ENCODE data around the gene ABHD2.
"Not testable (repeated sequence)": the region's sequence is repeated elsewhere in the genome, so short reads cannot be mapped to it uniquely, and the experiment has no call there.

ABHD2 gene, protein sequence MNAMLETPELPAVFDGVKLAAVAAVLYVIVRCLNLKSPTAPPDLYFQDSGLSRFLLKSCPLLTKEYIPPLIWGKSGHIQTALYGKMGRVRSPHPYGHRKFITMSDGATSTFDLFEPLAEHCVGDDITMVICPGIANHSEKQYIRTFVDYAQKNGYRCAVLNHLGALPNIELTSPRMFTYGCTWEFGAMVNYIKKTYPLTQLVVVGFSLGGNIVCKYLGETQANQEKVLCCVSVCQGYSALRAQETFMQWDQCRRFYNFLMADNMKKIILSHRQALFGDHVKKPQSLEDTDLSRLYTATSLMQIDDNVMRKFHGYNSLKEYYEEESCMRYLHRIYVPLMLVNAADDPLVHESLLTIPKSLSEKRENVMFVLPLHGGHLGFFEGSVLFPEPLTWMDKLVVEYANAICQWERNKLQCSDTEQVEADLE

DNA sequence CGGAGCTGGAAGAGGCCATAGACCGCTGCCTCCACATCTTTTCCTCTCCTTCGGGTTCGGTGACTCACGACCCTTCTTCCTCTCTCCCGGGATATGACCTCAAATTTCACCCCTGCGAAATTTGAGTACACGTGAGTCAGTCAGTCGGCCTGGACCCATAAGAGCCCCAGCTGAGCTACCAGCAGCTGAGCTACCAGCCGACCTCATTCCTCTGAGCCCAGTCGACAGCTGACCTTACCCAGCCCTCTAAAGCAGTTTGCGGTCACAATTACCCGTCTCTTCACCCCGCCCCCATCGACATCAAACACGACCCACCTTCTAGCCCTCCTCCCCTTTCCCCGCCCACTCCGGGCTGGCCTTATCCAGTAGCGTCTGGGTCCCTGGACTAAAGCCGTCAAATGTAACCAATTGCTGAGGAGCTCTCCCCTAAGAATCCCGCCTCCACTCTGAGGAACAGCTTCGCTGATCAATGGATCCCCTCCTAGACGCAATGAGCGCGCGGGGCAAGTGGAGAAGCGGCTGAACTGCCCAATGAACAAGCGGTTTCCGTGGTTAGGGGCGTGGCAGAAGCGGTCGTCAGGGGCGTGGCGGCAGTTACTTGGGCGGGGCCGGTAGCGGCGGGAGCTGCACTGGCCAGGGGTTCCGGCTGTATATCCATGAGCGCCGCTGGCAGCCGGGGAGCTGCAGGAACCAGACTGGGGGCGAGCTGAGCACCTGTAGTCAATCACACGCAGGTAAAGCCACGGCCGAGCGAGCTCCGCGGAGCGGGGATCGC lies at the start of gene ABHD2:
ABHD2 (plus strand) TSS at position 627 of the 775 bp plus-strand sequence. CDS start 27,872 bp downstream, outside the sequence.
- DNase-seq, result peak; percentile 100

DNA sequence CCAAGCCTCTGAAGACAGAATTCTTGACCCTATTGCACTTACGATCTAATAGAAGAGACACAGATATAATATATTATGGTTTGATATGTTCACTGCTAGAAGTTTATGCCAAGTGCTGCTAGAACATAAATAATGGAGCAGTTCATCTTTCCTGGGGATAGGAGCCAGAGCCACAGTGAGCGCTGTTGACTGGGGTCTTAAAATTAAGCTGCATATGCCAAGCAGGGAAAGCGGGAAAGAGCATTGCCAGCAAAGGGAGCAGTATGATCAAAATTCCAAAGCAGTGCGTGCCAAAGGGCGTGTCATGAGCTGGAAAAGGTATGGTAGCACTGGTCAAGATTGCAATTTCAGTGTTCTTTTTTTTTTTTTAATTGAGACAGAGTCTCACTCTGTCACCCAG lies 49.1 kb upstream of the ABHD2 start:
- no peak for DNase-seq

DNA sequence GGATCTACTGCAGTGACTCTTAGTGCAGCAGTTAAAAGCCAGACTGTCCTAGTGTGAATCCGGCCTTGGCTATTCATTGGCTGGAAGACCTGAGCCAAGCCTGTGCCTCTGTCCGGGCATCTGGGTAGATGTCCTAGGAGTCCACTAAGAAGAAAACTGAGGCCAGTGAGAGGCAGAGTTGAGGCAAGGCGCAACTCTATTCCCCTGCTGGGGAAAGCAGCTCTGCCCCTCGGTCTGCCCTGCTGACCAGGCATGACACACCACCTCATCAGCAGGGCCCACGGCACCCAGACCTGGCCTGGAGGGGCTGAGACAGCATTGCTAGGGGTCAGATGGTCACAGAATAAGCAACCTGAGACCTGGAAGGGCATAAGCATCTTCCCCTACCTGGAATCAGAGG lies 46.7 kb upstream of the ABHD2 start:
- peak; percentile 28 for DNase-seq

DNA sequence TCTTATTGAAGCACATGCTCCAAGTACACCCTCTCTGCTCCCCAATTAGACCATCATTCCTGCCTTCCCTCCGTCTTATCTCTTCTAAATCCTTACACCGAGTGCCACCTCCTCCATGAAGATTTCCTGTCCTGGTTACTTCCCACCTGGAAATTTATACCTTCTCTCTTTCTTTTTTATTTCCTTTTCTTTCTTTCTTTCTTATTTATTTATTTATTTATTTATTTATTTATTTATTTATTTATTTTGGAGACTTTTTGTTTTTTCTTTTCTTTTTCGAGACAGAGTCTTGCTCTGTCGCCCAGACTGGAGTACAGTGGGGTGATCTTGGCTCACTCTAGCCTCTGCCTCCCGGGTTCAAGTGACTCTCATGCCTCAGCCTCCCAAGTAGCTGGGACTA lies 45.9 kb upstream of the ABHD2 start:
- DNase-seq, result no peak

DNA sequence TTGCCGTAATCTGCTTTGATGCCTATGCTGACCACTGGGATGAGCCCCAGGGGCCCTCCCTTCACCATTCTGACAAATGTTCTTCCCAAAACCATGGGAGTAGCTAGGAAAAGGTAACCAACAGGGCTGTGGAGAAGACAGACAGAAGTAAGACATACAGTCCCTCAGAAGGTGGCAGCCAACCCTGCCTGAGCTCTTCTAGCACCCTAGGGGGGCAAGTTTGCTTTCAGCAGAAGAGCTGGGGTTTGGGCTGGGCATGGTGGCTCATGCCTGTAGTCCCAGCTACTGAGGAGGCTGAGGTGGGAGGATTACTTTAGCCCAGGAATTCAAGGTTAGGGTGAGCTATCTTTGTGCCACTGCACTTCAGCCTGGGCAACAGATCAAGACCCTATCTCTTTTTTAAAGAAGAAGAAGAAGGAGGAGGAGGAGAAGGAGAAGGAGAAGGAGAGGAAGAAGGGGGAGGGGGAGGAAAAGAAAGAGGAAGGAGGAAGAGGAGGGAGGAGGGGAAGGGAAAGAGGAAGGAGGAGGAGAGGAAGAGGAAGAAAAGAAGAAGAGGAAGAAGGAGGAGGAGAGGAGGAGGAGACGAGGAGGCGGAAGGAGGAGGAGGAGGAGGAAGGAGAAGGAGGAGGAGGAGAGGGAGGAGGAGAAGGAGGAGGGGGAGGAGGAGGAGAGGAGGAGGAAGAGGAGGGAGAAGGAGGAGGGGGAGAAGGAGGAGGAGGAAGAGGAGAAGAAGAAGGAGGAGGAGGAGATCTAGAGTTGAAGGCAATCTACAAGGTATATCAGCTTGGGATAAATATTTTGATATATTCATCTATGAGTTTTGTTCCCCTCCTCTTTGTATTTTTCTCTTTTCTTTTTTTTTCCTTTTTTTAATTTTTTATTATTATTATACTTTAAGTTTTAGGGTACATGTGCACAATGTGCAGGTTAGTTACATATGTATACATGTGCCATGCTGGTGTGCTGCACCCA lies 44.9 kb upstream of the ABHD2 start:
- no peak for DNase-seq

DNA sequence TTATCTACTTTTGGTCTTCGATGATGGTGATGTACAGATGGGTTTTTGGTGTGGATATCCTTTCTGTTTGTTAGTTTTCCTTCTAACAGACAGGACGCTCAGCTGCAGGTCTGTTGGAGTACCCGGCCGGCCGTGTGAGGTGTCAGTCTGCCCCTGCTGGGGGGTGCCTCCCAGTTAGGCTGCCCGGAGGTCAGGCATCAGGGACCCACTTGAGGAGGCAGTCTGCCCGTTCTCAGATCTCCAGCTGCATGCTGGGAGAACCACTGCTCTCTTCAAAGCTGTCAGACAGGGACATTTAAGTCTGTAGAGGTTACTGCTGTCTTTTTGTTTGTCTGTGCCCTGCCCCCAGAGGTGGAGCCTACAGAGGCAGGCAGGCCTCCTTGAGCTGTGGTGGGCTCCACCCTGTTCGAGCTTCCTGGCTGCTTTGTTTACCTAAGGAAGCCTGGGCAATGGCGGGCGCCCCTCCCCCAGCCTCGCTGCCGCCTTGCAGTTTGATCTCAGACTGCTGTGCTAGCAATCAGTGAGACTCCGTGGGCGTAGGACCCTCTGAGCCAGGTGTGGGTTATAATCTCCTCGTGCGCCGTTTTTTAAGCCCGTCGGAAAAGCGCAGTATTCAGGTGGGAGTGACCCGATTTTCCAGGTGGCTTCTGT lies 39.1 kb upstream of the ABHD2 start:
- DNase-seq, result not testable (repeated sequence)

DNA sequence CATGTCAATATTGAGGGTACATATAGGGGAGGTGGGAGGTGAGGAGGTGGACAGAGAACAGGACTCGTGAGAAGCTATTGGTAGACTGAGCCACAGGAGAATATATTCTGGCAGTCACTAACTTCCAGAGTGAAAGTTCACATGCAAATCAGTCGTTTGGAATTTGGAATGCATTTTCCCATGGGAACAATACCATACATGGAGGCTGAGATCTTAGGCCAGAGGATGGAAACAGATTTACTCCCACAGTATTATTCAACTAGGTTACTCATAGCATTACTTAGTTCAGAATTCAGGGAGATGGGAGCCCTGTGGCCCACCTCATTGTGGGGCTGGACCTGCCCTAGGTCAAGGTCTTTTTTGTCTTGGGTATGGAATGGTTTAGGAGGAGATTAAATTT lies 36.4 kb upstream of the ABHD2 start:
- DNase-seq, result no peak

DNA sequence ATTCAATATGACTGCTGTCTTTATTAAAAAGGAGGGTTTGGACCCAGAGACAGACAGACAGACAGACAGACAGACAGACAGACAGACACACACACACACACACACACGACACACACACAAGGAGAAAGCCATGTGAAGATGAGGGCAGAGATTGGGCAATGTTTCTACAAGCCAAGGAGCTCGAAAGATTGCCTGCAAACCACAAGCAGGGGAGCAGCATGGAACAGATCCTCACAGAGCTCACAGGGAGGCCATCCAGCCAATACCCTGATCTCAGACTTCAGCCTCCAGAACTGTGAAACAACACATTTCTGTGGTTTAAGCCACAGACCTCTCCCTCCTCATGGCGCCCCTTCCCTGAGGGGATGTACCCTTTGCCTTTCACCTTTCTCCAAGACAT lies 35.8 kb upstream of the ABHD2 start:
- peak; percentile 69 for DNase-seq

DNA sequence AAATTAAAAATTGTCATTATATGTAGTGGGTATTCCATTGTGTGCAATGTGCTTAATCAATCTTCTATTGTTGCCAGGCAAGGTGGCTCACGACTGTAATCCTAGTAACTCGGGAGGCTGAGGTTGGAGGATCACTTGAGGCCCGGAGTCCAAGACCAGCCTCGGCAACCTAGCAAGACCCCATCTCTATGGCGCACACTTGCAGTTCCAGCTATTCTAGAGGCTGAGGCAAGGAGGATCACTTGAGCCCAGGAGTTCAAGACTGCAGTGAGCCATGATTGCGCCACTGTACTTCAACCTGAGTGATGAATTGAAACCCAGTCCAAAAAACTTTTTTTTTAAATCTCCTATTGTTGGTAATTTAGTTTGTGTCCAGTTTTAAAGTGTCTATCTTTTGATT lies 33.4 kb upstream of the ABHD2 start:
- no peak for DNase-seq

DNA sequence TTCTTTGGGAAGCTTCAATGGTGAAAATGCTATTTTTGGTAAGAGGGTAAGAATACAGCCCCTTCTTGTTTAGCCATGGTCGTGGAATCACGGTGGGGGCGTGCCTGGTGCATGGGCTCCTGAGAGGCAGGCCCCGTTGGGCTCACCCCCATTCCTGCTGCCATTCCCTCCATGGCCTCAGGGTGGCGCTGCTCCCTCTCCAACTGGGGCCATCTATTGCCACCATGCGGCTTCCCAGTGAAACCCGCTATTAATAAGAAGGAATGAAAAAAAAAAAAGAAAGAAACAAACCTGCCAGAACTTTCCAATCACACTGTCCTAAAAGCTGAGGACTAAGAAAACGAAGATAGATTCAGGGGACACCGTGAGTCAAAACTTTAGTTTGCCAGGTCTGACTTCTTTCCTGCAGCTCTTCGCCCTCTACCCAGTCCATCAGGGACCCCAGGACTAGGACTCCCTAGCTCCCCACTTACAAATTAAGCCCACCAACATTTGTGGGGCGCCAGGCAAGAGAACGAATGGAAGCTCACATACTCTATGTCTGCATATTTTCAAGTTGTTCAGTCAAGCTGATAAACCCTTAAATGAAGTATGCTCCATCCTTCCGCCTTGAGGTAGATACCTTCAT lies 30.6 kb upstream of the ABHD2 start:
- DNase-seq, result peak; percentile 91

DNA sequence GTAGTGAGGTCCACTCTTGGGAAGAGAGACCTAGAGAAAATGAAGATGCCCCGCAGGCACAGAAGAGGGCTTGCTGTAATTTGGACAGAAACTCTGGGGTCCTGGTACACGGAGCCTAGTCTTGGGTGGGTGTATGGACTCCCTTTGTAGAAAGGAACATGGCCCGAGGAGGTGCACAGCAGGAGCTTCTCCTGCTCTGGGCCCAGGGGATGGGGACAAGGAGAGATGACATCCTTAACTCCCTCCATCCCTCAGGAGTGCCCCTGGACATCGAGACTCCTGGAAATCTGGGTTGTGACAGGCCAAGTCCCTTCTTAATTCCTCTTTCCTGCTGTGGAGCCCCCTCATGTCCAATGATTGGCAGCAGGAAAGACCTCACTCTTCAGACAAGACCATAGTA lies 29.9 kb upstream of the ABHD2 start:
- DNase-seq, result no peak

DNA sequence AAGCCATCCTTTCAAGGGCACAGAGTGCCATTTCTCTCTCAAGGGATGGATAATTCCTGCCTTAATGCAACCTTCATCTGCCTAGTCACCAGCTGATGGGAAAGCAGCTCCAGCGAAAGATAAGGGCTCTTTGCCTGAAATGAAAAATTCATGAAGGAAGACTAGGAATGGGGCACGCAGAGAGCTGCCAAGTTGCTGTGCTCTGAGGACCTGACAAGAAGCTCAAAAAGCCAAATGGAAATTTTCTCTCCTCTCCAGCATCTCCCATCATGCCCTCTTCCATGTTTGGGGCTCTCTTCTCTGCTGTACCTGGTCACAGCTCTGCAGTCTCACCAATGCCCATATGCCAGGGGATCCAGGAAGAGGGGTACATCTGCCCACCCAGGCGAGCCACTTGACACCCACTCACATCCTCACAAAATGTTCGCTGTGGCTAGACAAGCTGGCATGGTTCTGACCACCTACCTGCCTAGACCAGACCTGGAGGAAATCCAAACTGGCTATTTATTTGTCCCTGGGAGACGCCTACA lies 29.3 kb upstream of the ABHD2 start:
- DNase-seq, result no peak

DNA sequence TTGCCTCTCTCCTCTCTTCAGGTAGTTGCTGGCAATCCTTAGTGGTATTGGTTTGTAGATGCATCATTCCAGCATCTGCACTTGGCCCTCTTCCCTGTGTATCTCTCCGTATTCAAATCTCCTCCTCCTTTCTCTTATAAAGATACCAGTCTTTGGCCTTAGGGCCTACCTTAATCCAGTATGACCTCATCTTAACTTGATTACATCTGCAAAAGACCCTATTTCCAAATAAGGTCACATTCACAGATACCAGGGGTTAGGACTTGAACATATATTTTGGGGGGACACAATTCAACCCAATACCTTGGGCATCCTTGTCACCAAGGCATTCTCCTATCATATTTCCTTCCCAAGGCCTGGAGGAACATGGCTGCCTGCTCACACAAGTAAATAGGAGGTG lies 22.0 kb upstream of the ABHD2 start:
- DNase-seq, result no peak

DNA sequence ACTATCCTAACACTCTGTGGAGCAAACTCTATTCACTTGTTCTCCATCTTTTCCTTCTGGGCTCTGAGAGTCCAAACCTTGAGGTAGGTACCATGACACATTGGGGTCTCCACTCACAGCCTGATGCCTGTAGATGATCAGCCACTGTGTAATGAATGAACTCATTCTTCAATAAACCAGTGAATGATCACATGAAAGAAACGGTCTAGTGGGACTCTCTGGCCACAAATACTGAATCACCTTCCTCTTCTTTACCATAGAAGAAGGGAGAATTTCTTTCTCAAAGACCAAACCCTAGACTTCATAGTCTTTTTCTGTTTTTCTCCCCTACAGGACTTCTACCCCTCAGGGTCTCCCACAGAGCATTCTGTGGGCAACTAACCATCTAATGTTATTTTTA lies 20.5 kb upstream of the ABHD2 start:
- DNase-seq, result peak; percentile 44

DNA sequence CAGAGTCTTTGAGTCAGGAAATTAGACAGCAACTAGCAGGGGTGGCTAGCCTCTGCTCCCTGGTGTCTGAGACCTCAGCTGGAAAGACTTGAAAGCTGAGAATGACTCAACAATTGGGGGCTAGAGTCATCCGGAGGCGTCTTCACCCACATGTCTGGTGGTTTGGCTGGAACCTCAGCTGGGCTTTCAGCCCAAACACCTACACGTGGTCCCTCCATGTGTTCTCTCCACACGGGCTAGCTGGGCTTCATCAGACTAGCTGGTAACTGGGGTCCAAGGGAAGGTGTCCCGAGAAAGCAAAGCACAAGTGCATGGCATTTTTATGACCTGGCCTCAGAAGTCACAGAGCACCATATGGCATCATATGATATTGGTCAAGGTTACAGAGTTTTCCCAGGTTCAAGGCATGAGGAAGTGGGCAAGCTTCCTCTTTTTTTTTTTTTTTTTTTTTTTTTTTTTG lies 19.9 kb upstream of the ABHD2 start:
- peak; percentile 94 for DNase-seq

DNA sequence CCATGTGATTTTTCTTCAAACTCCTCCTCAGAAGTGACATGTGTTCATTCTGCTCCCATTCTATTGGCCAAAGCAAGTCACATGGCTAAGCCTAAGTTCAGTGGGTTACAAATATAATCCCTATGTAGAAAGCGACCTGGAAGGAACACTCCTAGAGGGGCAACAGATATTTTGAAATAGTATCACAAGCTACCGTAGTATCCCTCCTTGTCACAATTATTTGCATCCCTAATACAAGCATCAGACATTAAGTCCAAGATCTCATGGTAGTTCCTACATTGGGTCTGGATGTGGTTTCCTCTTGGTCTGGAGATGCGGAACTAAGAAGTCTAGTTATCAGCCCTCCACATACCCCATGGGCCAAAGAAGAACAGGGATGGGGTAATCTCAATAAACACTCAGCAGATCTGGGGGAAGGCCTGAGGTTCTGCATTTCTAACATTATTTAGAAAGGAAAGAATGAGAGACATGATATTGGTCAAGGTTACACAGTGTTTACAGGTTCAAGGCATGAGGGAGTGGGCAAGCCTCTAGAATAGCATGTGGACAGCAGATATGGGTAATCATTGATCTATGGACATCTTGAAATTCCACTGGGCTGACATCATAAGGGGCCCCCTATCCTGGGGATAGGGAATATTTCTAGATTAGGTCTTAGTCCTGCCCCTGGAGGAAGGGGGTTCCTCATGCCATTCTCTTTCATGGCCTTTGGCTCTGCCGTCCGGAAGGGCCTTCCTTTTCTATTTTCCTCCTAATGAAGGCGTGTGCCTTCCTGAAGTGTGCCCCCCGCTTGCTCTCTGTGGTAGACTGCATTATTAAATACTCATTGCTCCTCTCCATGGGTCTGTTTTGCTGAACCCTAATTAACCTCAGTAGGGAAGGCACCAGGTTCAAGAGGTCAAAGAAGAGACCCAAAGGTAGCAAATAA lies 17.8 kb upstream of the ABHD2 start:
- DNase-seq, result peak; percentile 96

DNA sequence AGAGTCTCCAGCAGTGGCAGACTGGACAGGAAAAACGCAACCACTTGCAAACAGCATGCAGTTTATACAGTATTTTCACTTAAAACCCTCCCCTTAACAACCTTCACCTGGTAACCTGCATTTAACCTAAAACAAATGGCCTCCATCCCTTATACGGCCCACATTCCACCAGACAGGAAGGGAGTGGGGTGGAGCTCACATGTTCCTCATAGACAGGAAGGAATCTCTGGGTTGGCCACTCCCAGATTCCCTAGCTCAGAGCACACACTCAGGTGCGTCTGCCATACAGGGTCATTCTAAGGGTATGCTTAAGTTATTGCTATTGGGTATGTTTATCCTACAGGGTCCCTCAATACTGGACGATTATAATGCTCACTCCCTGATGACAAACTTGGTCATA lies 16.8 kb upstream of the ABHD2 start:
- no peak for DNase-seq

DNA sequence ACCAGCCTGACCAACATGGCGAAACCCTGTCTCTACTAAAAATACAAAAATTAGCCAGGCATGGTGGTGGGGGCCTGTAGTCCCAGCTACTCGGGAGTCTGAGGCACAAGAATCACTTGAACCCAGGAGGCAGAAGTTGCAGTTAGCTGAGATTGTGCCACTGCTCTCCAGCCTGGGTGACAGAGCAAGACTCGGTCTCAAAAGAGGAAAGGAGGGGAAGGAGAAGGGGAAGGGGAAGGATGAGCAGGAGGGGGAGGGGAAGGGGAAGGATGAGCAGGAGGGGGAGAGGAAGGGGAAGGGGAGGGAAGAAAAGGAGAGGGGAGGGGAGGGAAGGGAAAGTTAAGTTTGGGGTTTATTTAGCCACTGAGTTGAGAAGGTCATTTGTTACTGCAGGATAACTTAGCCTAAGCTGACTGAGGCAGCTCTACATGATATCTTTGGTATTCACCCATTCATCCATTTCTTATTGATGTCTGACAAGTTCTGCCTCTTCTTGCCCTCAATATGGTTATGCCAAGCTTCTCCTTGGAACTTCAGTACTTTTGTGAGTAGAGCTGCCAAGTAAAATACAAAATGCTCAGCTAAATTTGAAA lies 15.9 kb upstream of the ABHD2 start:
- peak; percentile 12 for DNase-seq

DNA sequence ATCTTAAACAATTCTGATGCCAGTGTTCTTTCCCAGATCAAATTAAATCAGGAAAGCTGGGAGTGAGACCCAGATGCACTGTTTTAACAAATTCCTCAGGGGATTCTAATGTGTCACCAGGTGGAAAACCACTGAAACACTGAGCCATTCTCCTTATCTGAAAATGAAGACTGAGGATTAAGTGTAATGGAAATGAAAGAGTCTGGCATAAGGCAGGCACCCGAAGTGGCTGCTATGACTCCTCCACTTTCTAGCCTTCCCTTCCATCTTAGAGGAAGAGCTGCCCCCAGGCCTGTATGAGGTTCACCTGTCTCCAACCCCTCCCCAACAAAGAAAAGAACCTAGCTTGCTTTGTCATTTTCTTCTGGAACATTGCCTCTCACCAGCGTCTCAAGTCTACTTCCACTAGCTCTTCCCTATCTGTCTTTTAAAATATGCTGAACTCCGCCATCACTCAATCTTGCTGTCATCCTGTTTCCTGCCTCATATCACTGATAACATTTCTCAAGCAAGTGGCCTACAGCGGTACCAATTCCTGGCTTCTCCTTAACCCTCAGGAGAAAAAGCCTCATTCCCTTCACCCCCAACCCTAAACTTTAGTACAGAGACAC lies 13.7 kb upstream of the ABHD2 start:
- DNase-seq, result peak; percentile 72

Measured in OCI-M1 (cell line).